Panc1 (cell line): ENCODE data around the gene ZNF316. TPM values are rescaled to one million over a fixed set of nuclear protein-coding genes. Genes with fewer than 3 reads are reported as not detected.
A peak's percentile ranks its signal among the peaks of the same experiment; 100 is the strongest.

Experiments used
- ATAC-seq: fragments of 200-7000 bp; cut with Tn5 transposase; 2 replicates; pipeline ENCODE4 v1.9.1; 2020; ENCODE audit warnings: mild to moderate bottlenecking, moderate library complexity
- Bru-seq: library from RNA; stranded (reverse); fragments of 400-500 nt; gene quantifications from one replicate; lab custom pipeline; 2021; lab: Mats Ljungman, UMichigan
- BruChase-seq, 2 experiments: library from RNA; stranded (reverse); fragments of 400-500 nt; gene quantifications; one replicate each; lab custom pipeline; 2021; lab: Mats Ljungman, UMichigan
- BruUV-seq: library from RNA; stranded (reverse); fragments of 400-500 nt; replicated peaks from 2 replicates; lab custom pipeline; 2021; lab: Mats Ljungman, UMichigan
- CTCF ChIA-PET: fragments of 300-600 bp; sonication (Branson Sonifier 250); formaldehyde crosslinking; loops from one replicate; lab custom pipeline; 2022; ENCODE audit warnings: antibody characterized with exemption; lab: Charles Lee
- POLR2A ChIA-PET: fragments of 300-600 bp; sonication (Branson Sonifier 250); formaldehyde crosslinking; loops from one replicate; lab custom pipeline; 2022; ENCODE audit warnings: antibody characterized with exemption; lab: Charles Lee
- DNase-seq: peaks from one replicate; pipeline ENCODE4 v3.0.0-alpha.2; 2010; ENCODE audit warnings: low read depth, low spot score
- H3K27ac ChIP-seq: 2 replicates; pipeline ENCODE4 v1.5.1; 2011; ENCODE audit warnings: mild to moderate bottlenecking, low read length, inconsistent platforms
- H3K27me3 ChIP-seq: fragments of 200-500 bp; sonication (Bioruptor generic); 2 replicates; pipeline ENCODE4 v1.6.0; 2014; ENCODE audit warnings: low read length, inconsistent platforms; ENCODE audit not compliant: control insufficient read depth, insufficient read depth
- H3K36me3 ChIP-seq: fragments of 200-500 bp; sonication (Bioruptor generic); 2 replicates; pipeline ENCODE4 v1.5.1; 2014; ENCODE audit warnings: inconsistent platforms, mild to moderate bottlenecking, low read length, moderate library complexity; ENCODE audit not compliant: control insufficient read depth, insufficient read depth
- H3K4me1 ChIP-seq: 2 replicates; pipeline ENCODE4 v1.5.1; 2011; ENCODE audit warnings: inconsistent platforms, mild to moderate bottlenecking, low read length, moderate library complexity; ENCODE audit not compliant: control insufficient read depth, insufficient read depth
- H3K4me3 ChIP-seq, 2 experiments: 2 replicates each; pipeline ENCODE4 v1.5.1; 2011 to 2012; ENCODE audit warnings: low read depth in 2 of 2, low read length in 2 of 2, mild to moderate bottlenecking in 2 of 2, inconsistent platforms in 1 of 2, moderate library complexity in 1 of 2
- H3K9me3 ChIP-seq: fragments of 200-500 bp; sonication (Bioruptor generic); 2 replicates; pipeline ENCODE4 v1.5.1; 2014; ENCODE audit warnings: low read depth, mild to moderate bottlenecking, inconsistent platforms, low read length, moderate library complexity; ENCODE audit not compliant: control insufficient read depth, insufficient read depth
- POLR2AphosphoS5 ChIP-seq: IDR thresholded peaks from 2 replicates; pipeline ENCODE4 v1.6.1; 2012; ENCODE audit warnings: mild to moderate bottlenecking, low read depth, low read length, moderate library complexity
- SIN3A ChIP-seq: IDR thresholded peaks from 2 replicates; pipeline ENCODE4 v1.6.1; 2012; ENCODE audit warnings: low read depth, mild to moderate bottlenecking, low read length, moderate library complexity, borderline replicate concordance; ENCODE audit not compliant: insufficient read depth
- TCF7L2 ChIP-seq: IDR thresholded peaks from 2 replicates; pipeline ENCODE4 v1.6.1; 2011; ENCODE audit warnings: mild to moderate bottlenecking, low read depth, low read length, inconsistent platforms
- in situ Hi-C: cut with HindIII; loops from 2 replicates; pipeline ENCODE4 v1.10.0; 2016; ENCODE audit warnings: low sequenced_read_pairs, low pct_unique_long_range_greater_than_20kb
- intact Hi-C: fragments of 100-400 bp; cut with micrococcal nuclease; formaldehyde crosslinking; loops from one replicate; pipeline ENCODE4 v1.10.0; 2022; ENCODE audit not compliant: unreplicated experiment
- long read RNA-seq: library from polyadenylated mRNA; unstranded; transcript quantifications from one replicate; pipeline ENCODE4 v2.0.0, GENCODE V29; 2021; ENCODE audit not compliant: unreplicated experiment
- polyA plus RNA-seq: library from polyadenylated mRNA; unstranded; fragments of >200 nt; gene quantifications from one replicate; pipeline ENCODE4 v1.2.1, GENCODE V29; 2012; ENCODE audit warnings: missing spikeins; ENCODE audit not compliant: insufficient read length
- total RNA-seq: library from RNA; stranded (reverse); gene quantifications from one replicate; pipeline ENCODE4 v1.2.1, GENCODE V29; 2021; ENCODE audit not compliant: unreplicated experiment
- TF ChIP-seq, protein P1 (sequence below), 2 experiments: IDR thresholded peaks; 2 replicates each; pipeline ENCODE4 v1.6.1; 2011 to 2012; ENCODE audit warnings: low read depth in 2 of 2, control low read depth in 1 of 2, low read length in 1 of 2, mild to moderate bottlenecking in 1 of 2, moderate library complexity in 1 of 2; ENCODE audit not compliant: insufficient read depth in 1 of 2
- TF ChIP-seq, protein P2 (sequence below): fragments of 450-650 bp; IDR thresholded peaks from 2 replicates; pipeline ENCODE4 v1.5.1; 2017; ENCODE audit warnings: mild to moderate bottlenecking

The ZNF316 gene
- 37.8 TPM for total RNA-seq
- 35.1 TPM for polyA plus RNA-seq
- percentile 70 among the genes with signal in this experiment for Bru-seq, nascent RNA
- percentile 88 among the genes with signal in this experiment for BruChase-seq, experiment 1, labeled RNA remaining after a 2-hour chase
- percentile 82 among the genes with signal in this experiment for BruChase-seq, experiment 2, labeled RNA remaining after a 6-hour chase
- long read RNA-seq, full-length matches to known transcripts = 17 of 80 reads
- long read RNA-seq, partial matches to known transcripts = 58 of 80 reads
- long read RNA-seq, other reads (novel, unspliced or antisense) = 5 of 80 reads

DNA sequence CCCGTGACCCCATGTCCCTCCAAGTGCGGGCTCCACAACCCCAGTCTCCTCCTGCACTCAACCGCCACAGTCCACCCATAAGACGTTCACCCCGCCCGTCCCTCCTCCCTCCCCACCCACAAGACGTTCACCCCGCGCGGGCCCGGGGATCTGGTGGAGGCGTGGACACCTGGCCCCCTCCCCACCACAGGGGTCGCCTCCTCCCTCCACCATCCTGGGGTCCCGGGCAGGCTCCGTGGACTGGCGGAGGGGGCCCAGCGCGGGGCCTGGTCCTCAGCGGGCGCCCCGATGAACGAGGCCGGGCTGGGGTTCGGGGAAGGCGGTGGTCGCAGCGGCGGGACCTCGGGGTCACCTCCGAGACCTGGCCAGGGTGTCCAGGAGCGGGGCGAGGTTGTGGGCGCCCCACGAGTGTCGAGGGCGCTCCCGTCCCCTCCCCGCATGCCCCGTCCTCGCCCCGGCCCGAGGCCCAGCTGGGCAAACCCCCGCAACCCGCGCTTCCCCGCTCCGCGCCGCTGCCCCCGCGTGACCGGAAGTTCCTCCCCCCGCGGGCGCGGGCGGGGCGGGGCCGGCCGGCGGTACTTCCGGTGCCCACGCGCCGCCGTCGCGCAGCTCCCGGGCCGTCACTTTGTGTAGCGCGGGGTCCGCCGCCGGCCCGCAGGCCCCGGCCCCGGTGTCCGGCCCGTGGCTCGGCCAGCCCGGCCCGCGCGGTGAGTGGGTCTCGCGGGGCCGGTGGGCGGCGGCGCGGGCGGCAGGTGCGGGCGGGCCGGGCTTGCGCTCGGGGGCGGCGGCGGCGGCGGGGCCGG is at the start of gene ZNF316:
Gene ZNF316 (plus strand): TSS at position 578 of the 803 bp plus-strand sequence. CDS start 5,092 bp downstream, outside the sequence.
- H3K4me3 ChIP-seq = peak within 1 kb of the TSS; percentile 77 to 78
- BruUV-seq = TSS peak; percentile 91
- no peaks in the 10 kb centered on the region for H3K9me3 ChIP-seq
- no peak; the same call in 1 of the 2 replicates for TF ChIP-seq SIN3A
- TF ChIP-seq POLR2AphosphoS5 = peak; percentile 76
- peaks cover 4% of the 10 kb centered on the region; the same call in 1 of the 2 replicates for H3K36me3 ChIP-seq
- ChIA-PET POLR2A (no interaction called here), CTCF (interaction anchor here (0.6 kb wide), 1 partner anchor 89 kb away, joined by 3 read pairs; no protein-coding TSS in a partner anchor)
- ATAC-seq = peak; percentile 84
- in situ Hi-C loops = no loop called here
- peaks cover 15% of the 10 kb centered on the region for H3K4me1 ChIP-seq
- H3K27ac ChIP-seq = peak within 1 kb of the TSS; percentile 84
- DNase-seq = no peak
- no peaks in the 10 kb centered on the region for H3K27me3 ChIP-seq
- intact Hi-C loops = no loop called here

- DNase-seq (no peak), ATAC-seq (no peak)
- Histone ChIP-seq H3K27me3 (no peaks in the 10 kb centered on the region), H3K27ac (no peak overlapping the region), H3K4me3 (no peak overlapping the region), H3K4me1 (peaks cover 8% of the 10 kb centered on the region), H3K36me3 (peaks cover under 1% of the 10 kb centered on the region; the same call in 1 of the 2 replicates), H3K9me3 (no peaks in the 10 kb centered on the region)
- ChIA-PET POLR2A (no interaction called here), CTCF (interaction anchor here (0.6 kb wide), 1 partner anchor 22 kb away, joined by 3 read pairs; no protein-coding TSS in a partner anchor)
- intact Hi-C loops (no loop called here), in situ Hi-C loops (no loop called here)
- TF ChIP-seq SIN3A = no peak
- no peak for TF ChIP-seq TCF7L2
- no peak for TF ChIP-seq POLR2AphosphoS5
- no TSS peak for BruUV-seq
These were observed 48.6 kb upstream of the ZNF316 start for GRCh38 chr7:6588566-6588965.

GRCh38 chr7:6589151-6589828 is 47.8 kb upstream of the ZNF316 start:
- Histone ChIP-seq H3K4me1 (peaks cover 8% of the 10 kb centered on the region), H3K9me3 (no peaks in the 10 kb centered on the region), H3K36me3 (no peaks in the 10 kb centered on the region; the same call in none of the 2 replicates), H3K27ac (peak overlapping the region; percentile 40), H3K27me3 (no peaks in the 10 kb centered on the region), H3K4me3 (peak overlapping the region in 1 of 2 experiments; percentile 38; a peak in 2 of 4 replicates)
- DNase-seq (no peak), ATAC-seq (no peak)
- POLR2A ChIA-PET = no interaction called here
- in situ Hi-C loops (no loop called here), intact Hi-C loops (no loop called here)
- TF ChIP-seq POLR2AphosphoS5 (no peak), TCF7L2 (no peak), SIN3A (no peak)
- TF ChIP-seq, protein P1, sequence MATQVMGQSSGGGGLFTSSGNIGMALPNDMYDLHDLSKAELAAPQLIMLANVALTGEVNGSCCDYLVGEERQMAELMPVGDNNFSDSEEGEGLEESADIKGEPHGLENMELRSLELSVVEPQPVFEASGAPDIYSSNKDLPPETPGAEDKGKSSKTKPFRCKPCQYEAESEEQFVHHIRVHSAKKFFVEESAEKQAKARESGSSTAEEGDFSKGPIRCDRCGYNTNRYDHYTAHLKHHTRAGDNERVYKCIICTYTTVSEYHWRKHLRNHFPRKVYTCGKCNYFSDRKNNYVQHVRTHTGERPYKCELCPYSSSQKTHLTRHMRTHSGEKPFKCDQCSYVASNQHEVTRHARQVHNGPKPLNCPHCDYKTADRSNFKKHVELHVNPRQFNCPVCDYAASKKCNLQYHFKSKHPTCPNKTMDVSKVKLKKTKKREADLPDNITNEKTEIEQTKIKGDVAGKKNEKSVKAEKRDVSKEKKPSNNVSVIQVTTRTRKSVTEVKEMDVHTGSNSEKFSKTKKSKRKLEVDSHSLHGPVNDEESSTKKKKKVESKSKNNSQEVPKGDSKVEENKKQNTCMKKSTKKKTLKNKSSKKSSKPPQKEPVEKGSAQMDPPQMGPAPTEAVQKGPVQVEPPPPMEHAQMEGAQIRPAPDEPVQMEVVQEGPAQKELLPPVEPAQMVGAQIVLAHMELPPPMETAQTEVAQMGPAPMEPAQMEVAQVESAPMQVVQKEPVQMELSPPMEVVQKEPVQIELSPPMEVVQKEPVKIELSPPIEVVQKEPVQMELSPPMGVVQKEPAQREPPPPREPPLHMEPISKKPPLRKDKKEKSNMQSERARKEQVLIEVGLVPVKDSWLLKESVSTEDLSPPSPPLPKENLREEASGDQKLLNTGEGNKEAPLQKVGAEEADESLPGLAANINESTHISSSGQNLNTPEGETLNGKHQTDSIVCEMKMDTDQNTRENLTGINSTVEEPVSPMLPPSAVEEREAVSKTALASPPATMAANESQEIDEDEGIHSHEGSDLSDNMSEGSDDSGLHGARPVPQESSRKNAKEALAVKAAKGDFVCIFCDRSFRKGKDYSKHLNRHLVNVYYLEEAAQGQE (IDR thresholded peaks at IDR 0.05; ENCODE audit: insufficient read depth in 1 of 2, low read depth in 2 of 2, low read length in 1 of 2) = no peak
- TF ChIP-seq, protein P2, sequence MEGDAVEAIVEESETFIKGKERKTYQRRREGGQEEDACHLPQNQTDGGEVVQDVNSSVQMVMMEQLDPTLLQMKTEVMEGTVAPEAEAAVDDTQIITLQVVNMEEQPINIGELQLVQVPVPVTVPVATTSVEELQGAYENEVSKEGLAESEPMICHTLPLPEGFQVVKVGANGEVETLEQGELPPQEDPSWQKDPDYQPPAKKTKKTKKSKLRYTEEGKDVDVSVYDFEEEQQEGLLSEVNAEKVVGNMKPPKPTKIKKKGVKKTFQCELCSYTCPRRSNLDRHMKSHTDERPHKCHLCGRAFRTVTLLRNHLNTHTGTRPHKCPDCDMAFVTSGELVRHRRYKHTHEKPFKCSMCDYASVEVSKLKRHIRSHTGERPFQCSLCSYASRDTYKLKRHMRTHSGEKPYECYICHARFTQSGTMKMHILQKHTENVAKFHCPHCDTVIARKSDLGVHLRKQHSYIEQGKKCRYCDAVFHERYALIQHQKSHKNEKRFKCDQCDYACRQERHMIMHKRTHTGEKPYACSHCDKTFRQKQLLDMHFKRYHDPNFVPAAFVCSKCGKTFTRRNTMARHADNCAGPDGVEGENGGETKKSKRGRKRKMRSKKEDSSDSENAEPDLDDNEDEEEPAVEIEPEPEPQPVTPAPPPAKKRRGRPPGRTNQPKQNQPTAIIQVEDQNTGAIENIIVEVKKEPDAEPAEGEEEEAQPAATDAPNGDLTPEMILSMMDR = no peak
- CTCF ChIA-PET = interaction anchor here (1.3 kb wide), 1 partner anchor 74 kb away, joined by 3 read pairs; no protein-coding TSS in a partner anchor
- no TSS peak for BruUV-seq
